HCT116 (cell line): ENCODE measurements around the gene ITPR2. TPM values are rescaled to one million over a fixed set of nuclear protein-coding genes. Genes with fewer than 3 reads are reported as not detected.

Experiments
- ATAC-seq: fragments of 200-7000 bp; cut with Tn5 transposase; 2 replicates; pipeline ENCODE4 v1.9.1; 2020; ENCODE audit warnings: mild to moderate bottlenecking, moderate library complexity
- BruUV-seq: library from RNA; stranded (reverse); fragments of 400-500 nt; replicated peaks from 2 replicates; lab custom pipeline; 2021; lab: Mats Ljungman, UMichigan
- CTCF ChIA-PET: fragments of 300-600 bp; sonication (Branson Sonifier 250); formaldehyde crosslinking; loops from one replicate; lab custom pipeline; 2021; ENCODE audit warnings: antibody characterized with exemption; lab: Charles Lee
- POLR2A ChIA-PET: fragments of 300-600, 350-600 bp; sonication (Branson Sonifier 250); formaldehyde crosslinking; loops from one replicate; lab custom pipeline; 2021; ENCODE audit warnings: antibody characterized with exemption; lab: Charles Lee
- RAD21 ChIA-PET, 2 experiments: fragments of 300-600 bp; sonication (Branson Sonifier 250); formaldehyde crosslinking; loops; one replicate each; lab custom pipeline; 2023; ENCODE audit warnings: low total read pairs in 2 of 2; ENCODE audit not compliant: uncharacterized antibody in 2 of 2, unreplicated experiment in 2 of 2, low non-redundant PET in 1 of 2; lab: Charles Lee
- DNase-seq: peaks from one replicate; pipeline ENCODE4 v3.0.0-alpha.2; 2010; ENCODE audit warnings: low read depth, low spot score
- H2AFZ ChIP-seq: fragments of 200-600 bp; shearing (Covaris generic), sonication (generic); 2 replicates; pipeline ENCODE4 v1.6.1; 2017; ENCODE audit warnings: low read depth, mixed run types, mixed read lengths, antibody characterized with exemption, low read length; ENCODE audit not compliant: poor library complexity, severe bottlenecking
- H3K27ac ChIP-seq: 2 replicates; pipeline ENCODE4 v1.5.1; 2012; ENCODE audit warnings: low read depth, low read length
- H3K27me3 ChIP-seq: fragments of 200-600 bp; sonication (generic); 2 replicates; pipeline ENCODE4 v1.6.1; 2016; ENCODE audit warnings: mixed run types, low read length, mixed read lengths; ENCODE audit not compliant: insufficient read depth
- H3K36me3 ChIP-seq, 2 experiments: fragments of 200-500 bp in 1 of 2; fragments of 200-600 bp in 1 of 2; sonication (Bioruptor generic) in 1 of 2; sonication (generic) in 1 of 2; 2 replicates each; pipeline versions ENCODE4 v1.5.1 to v1.6.1; 2014 to 2016; ENCODE audit warnings: low read length in 2 of 2, inconsistent platforms in 1 of 2, mixed read lengths in 1 of 2, mixed run types in 1 of 2; ENCODE audit not compliant: insufficient read depth in 2 of 2, control insufficient read depth in 1 of 2
- H3K4me1 ChIP-seq, 2 experiments: fragments of 200-600 bp in 1 of 2; sonication (generic) in 1 of 2; 2 replicates each; pipeline versions ENCODE4 v1.5.1 to v1.6.1; 2012 to 2017; ENCODE audit warnings: low read length in 2 of 2, inconsistent platforms in 1 of 2, mild to moderate bottlenecking in 1 of 2, mixed read lengths in 1 of 2, mixed run types in 1 of 2, moderate library complexity in 1 of 2; ENCODE audit not compliant: insufficient read depth in 2 of 2, control insufficient read depth in 1 of 2
- H3K4me2 ChIP-seq: fragments of 200-600 bp; sonication (generic); 2 replicates; pipeline ENCODE4 v1.6.1; 2017; ENCODE audit warnings: mixed run types, low read length, mixed read lengths
- H3K4me3 ChIP-seq, 2 experiments: fragments of 200-600 bp in 1 of 2; sonication (generic) in 1 of 2; replicated peaks in 1 of 2; 2 replicates each; pipeline ENCODE4 v1.5.1; 2011 to 2016; ENCODE audit warnings: low read length in 2 of 2, control low read depth in 1 of 2, low read depth in 1 of 2, mild to moderate bottlenecking in 1 of 2, mixed read lengths in 1 of 2, mixed run types in 1 of 2
- H3K79me2 ChIP-seq: fragments of 200-600 bp; sonication (generic); 2 replicates; pipeline ENCODE4 v1.6.1; 2017; ENCODE audit warnings: mild to moderate bottlenecking, mixed run types, low read length, moderate library complexity, mixed read lengths; ENCODE audit not compliant: insufficient read depth
- H3K9ac ChIP-seq: fragments of 200-600 bp; sonication (generic); 2 replicates; pipeline ENCODE4 v1.6.1; 2016; ENCODE audit warnings: low read length, mixed read lengths
- H3K9me2 ChIP-seq: fragments of 200-600 bp; sonication (generic), shearing (Covaris generic); 2 replicates; pipeline ENCODE4 v1.6.1; 2017; ENCODE audit warnings: mixed run types, mild to moderate bottlenecking, moderate library complexity; ENCODE audit not compliant: insufficient read depth
- H3K9me3 ChIP-seq, 2 experiments: fragments of 200-500 bp in 1 of 2; fragments of 200-600 bp in 1 of 2; sonication (Bioruptor generic) in 1 of 2; sonication (generic) in 1 of 2; 2 replicates each; pipeline ENCODE4 v1.6.1; 2014 to 2017; ENCODE audit warnings: low read length in 2 of 2, mixed read lengths in 2 of 2, inconsistent platforms in 1 of 2, low read depth in 1 of 2, mild to moderate bottlenecking in 1 of 2, mixed run types in 1 of 2, moderate library complexity in 1 of 2; ENCODE audit not compliant: control insufficient read depth in 1 of 2, insufficient read depth in 1 of 2
- H4K20me1 ChIP-seq: fragments of 200-600 bp; sonication (generic), shearing (Covaris generic); 2 replicates; pipeline ENCODE4 v1.6.1; 2017; ENCODE audit warnings: mixed run types, mild to moderate bottlenecking, moderate library complexity; ENCODE audit not compliant: insufficient read depth
- ATF3 ChIP-seq: IDR thresholded peaks from 2 replicates; pipeline ENCODE4 v1.6.1; 2012
- CBX3 ChIP-seq: IDR thresholded peaks from 2 replicates; pipeline ENCODE4 v1.6.1; 2012; ENCODE audit warnings: low read depth
- CEBPB ChIP-seq: IDR thresholded peaks from 2 replicates; pipeline ENCODE4 v1.6.1; 2012; ENCODE audit warnings: low read depth
- CTCF ChIP-seq, 3 experiments: fragments of 200-600 bp in 1 of 3; sonication (generic) in 1 of 3; IDR thresholded peaks in 2 of 3; conservative IDR thresholded peaks in 1 of 3; 2 replicates each; pipeline ENCODE4 v1.5.1; 2012 to 2017; ENCODE audit warnings: low read depth in 2 of 3, low read length in 2 of 3, antibody characterized with exemption in 1 of 3, borderline replicate concordance in 1 of 3, control low read depth in 1 of 3, mild to moderate bottlenecking in 1 of 3, mixed read lengths in 1 of 3, mixed run types in 1 of 3, moderate library complexity in 1 of 3; ENCODE audit not compliant: insufficient read depth in 1 of 3
- EGR1 ChIP-seq: IDR thresholded peaks from 2 replicates; pipeline ENCODE4 v1.6.1; 2012; ENCODE audit warnings: low read depth
- ELF1 ChIP-seq: IDR thresholded peaks from 2 replicates; pipeline ENCODE4 v1.6.1; 2012; ENCODE audit warnings: low read depth, borderline replicate concordance
- FOSL1 ChIP-seq: IDR thresholded peaks from 2 replicates; pipeline ENCODE4 v1.6.1; 2012; ENCODE audit warnings: low read depth
- JUND ChIP-seq: IDR thresholded peaks from 2 replicates; pipeline ENCODE4 v1.6.1; 2012
- MAX ChIP-seq: IDR thresholded peaks from 2 replicates; pipeline ENCODE4 v1.6.1; 2012
- POLR2AphosphoS5 ChIP-seq: IDR thresholded peaks from 2 replicates; pipeline ENCODE4 v1.6.1; 2011; ENCODE audit warnings: mild to moderate bottlenecking, low read depth, low read length, moderate library complexity
- RAD21 ChIP-seq: IDR thresholded peaks from 2 replicates; pipeline ENCODE4 v1.6.1; 2012; ENCODE audit warnings: low read depth, mild to moderate bottlenecking
- SP1 ChIP-seq: IDR thresholded peaks from 2 replicates; pipeline ENCODE4 v1.6.1; 2012; ENCODE audit warnings: low read depth
- ZBTB33 ChIP-seq: IDR thresholded peaks from 2 replicates; pipeline ENCODE4 v1.6.1; 2011; ENCODE audit warnings: mild to moderate bottlenecking, low read length, moderate library complexity; ENCODE audit not compliant: insufficient replicate concordance; ENCODE audit errors: extremely low read depth
- ZFX ChIP-seq: fragments of 450-650 bp; IDR thresholded peaks from 2 replicates; pipeline ENCODE4 v1.6.1; 2017
- ZNF274 ChIP-seq: fragments of 200-500 bp; sonication (Bioruptor generic); IDR thresholded peaks from 2 replicates; pipeline ENCODE4 v1.6.1; 2014; ENCODE audit warnings: mild to moderate bottlenecking, low read depth, low read length, inconsistent platforms
- intact Hi-C: fragments of 100-400 bp; cut with micrococcal nuclease; formaldehyde crosslinking; loops from 2 replicates; pipeline ENCODE4 v1.10.0; 2022
- total RNA-seq: library from RNA; stranded (reverse); gene quantifications from one replicate; pipeline ENCODE4 v1.2.1, GENCODE V29; 2021; ENCODE audit not compliant: unreplicated experiment

The ITPR2 gene
- total RNA-seq, 1 experiment from 2014 or later: 6.5 TPM

- no peaks in the 10 kb centered on the region for H3K4me1 ChIP-seq
- TF ChIP-seq ZNF274 (no peak), FOSL1 (no peak), RAD21 (no peak), ZBTB33 (no peak), CEBPB (no peak), SP1 (no peak), POLR2AphosphoS5 (no peak), JUND (no peak), ATF3 (no peak), ZFX (no peak), CTCF (IDR thresholded peaks at IDR 0.05 in 2 of 3, conservative IDR thresholded peaks at IDR 0.05 in 1 of 3; ENCODE audit: borderline replicate concordance in 1 of 3, insufficient read depth in 1 of 3, low read depth in 2 of 3, low read length in 2 of 3) (no peak), EGR1 (no peak), ELF1 (no peak), MAX (no peak), CBX3 (no peak)
- TF ChIP-seq, all 23 proteins: peak for 0
- Histone ChIP-seq H3K9me3 (peaks cover 0 to 5% of the 10 kb centered on the region in 2 experiments; a peak in 1 of 4 replicates), H3K79me2 (no peaks in the 10 kb centered on the region), H3K27me3 (no peaks in the 10 kb centered on the region), H4K20me1 (no peaks in the 10 kb centered on the region), H3K4me3 (no peak overlapping the region), H3K4me2 (no peak overlapping the region), H2AFZ (no peak overlapping the region), H3K9me2 (no peaks in the 10 kb centered on the region), H3K36me3 (no peaks in the 10 kb centered on the region), H3K9ac (no peak overlapping the region), H3K27ac (no peak overlapping the region)
- no peak for ATAC-seq
- CTCF ChIA-PET: no interaction called here
- RAD21 ChIA-PET: no interaction called here
- no peak for DNase-seq
- POLR2A ChIA-PET: interaction anchor here (0.6 kb wide), 1 partner anchor 679 kb away, joined by 3 read pairs; no protein-coding TSS in a partner anchor
- intact Hi-C loops: no loop called here
- no TSS peak for BruUV-seq
Measured at GRCh38 chr12:26737487-26738030, 95.4 kb downstream of the ITPR2 start.
